Muscle of back (tissue), 11 donors: ENCODE results near the gene CCNDBP1. TPM values are rescaled to one million over a fixed set of nuclear protein-coding genes. Genes with fewer than 3 reads are reported as not detected.

Experiments
- DNase-seq, 3 donors: peaks; one replicate each; pipeline versions ENCODE4 v3.0.0 to v3.0.0-alpha.2; 2013
- polyA plus RNA-seq, 10 donors: library from polyadenylated mRNA; unstranded; fragments of 120-200 nt; gene quantifications; one replicate each; pipeline ENCODE4 v1.2.1, GENCODE V29; 2013; ENCODE audit not compliant: insufficient read length in 10 of 10

The CCNDBP1 gene
- polyA plus RNA-seq, 10 donors, result 36.2 to 46.0 (median 41.0) TPM

DNA sequence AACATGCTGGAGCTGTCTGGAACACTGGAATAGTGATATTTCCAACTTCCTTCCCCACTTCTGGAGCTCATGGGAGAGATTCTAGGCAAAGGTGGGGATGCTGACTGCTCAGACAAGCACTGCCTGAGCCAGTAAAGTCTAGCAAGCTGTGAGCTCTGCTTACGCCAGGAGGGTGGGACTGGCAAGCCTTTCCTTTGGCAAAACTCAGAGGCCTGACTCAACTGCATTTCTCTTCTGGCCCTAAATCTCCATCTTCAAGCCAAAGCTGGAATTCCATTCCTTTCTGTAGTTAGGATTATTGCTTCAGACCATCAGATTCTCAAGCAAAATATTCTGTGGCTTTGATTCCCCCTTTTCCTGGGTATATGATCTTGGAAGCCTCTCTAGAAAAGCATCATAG is 55.9 kb downstream of the CCNDBP1 start:
- peak; percentile 59 to 93 (median 91) for DNase-seq

DNA sequence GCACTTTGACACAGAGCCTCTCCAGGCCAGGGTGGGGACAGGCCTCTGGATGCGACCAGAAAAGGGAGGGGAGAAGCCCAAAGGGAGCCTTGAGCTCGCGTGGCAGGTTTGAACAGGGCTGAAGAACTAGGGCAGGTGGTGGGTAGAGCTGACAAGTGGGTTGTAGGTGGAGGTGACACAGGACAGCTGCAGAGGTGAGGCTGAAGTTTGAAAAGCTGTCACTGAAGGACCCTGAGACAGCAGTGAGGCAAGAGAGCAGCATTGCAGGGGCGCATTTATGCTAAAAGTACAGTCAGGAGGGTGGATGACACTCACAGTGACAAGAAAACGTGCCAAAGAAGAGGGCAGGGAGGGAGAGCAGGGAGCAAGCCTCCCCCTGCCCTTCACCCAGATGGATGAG is 57.4 kb downstream of the CCNDBP1 start:
- no peak for DNase-seq

DNA sequence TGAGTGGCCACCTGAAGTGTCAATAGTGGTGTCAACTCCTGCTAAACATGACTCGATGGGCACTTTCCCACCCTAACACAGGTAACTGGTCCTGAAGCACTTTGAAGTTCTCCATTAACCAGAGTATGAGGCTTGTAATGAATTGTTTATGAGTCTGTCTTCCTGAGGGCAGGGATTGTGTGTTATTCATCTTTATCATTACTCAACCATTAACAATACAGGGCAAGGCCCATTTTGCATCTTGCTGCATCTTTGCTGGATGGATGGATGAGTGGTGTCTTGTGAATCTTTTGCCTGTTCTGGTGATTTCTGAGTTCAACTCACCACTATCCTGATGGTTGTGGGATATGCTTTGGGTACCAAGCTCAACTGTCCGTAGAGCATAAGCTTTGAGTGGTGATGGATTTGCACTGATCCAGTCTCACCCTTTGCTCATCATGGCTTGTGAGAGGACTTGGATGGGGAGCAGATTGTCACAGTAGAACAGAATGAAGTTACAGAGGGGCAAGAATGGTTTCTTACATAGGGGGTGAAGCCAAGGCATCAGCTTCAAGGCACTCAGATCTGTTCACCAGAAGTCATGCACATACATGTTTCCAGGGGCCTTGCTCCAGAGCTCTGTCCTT is 57.9 kb downstream of the CCNDBP1 start:
- no peak for DNase-seq

DNA sequence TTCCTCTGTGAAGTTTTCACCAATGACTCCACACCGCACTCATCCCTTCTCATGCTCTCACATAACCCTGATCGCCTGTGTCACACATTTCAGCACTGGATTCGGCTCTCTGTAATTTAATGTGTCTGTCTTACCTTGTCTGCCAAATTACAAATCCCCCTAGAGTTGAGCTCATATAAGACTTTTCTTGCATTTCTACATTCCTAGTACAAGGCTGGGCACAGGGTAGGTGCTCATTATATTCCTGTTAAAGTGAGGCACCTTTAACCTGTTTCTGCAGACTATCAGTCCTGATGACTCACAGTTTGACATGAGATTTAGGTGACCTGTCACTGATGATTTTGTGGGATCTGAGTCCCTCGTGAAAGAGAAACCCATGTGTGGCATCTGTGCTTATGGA is 58.9 kb downstream of the CCNDBP1 start:
- no peak for DNase-seq

DNA sequence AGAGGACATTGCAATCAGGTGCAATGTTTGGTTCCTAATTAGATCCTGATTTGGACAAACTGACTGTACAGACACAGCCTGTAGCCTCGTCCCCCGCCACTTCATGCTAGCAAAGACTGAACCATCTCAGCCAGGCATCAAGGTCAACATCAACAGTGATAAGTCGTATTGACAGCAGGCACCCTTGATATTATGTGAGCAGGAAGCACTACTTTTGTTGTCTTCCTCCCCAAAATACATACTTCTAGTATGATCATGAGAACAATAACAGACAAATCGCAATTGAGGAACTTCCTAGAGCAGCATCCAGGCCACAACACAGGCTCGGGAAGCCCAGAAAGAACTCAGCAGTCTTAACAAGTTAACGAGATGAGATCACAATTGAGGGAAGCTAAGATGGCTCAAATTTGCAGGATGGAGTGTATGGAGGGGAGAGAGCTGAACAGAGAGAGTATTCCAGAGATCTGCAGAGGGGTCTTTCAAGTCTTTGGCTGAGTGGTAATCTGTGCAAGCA is 61.1 kb downstream of the CCNDBP1 start:
- DNase-seq, result no peak

Other genes with a start within 250 kb of the CCNDBP1 start
- 10 to 100 TPM; 14.7 to 32.6 (median 21.2) TPM for gene UBR1, start 79.4 kb upstream of the CCNDBP1 start, polyA plus RNA-seq
- 10 to 100 TPM in 2 of 10 donors, 1 to 10 TPM in 8; 5.5 to 11.0 (median 7.9) TPM for gene TMEM62, start 51.8 kb upstream of the CCNDBP1 start, polyA plus RNA-seq
- gene EPB42, start 35.6 kb downstream of the CCNDBP1 start, polyA plus RNA-seq, result 10 to 100 TPM in 1 of 10 donors, 1 to 10 TPM in 9; 1.1 to 13.0 (median 3.1) TPM
- gene TGM5, start 81.5 kb downstream of the CCNDBP1 start, polyA plus RNA-seq, result under 1 TPM in 8 of 10 donors, not detected in 2; 0.04 to 0.50 (median 0.25) TPM
- not detected for gene TGM7, start 116.9 kb downstream of the CCNDBP1 start, polyA plus RNA-seq
- gene LCMT2, start 145.2 kb downstream of the CCNDBP1 start, polyA plus RNA-seq, result 1 to 10 TPM; 5.2 to 8.5 (median 7.0) TPM
- 10 to 100 TPM; 11.9 to 18.3 (median 15.1) TPM for gene ZSCAN29, start 185.6 kb downstream of the CCNDBP1 start, polyA plus RNA-seq
- 10 to 100 TPM in 8 of 10 donors, 1 to 10 TPM in 2; 9.0 to 17.9 (median 11.9) TPM for gene TUBGCP4, start 185.7 kb downstream of the CCNDBP1 start, polyA plus RNA-seq